Activated CD4-positive, alpha-beta T cell treated with anti-CD3 and anti-CD28 coated beads, Interleukin-2, amount 10 ng/mL, durations not matched to agents 24 days and 14 days (primary cell): ENCODE data around the gene KRT34. TPM values are rescaled to one million over a fixed set of nuclear protein-coding genes. Genes with fewer than 3 reads are reported as not detected.

Experiments
- DNase-seq: peaks from one replicate; pipeline ENCODE4 v3.0.0; 2022
- H3K27ac Mint-ChIP-seq: one replicate; pipeline ENCODE4 v1.8.0; 2022; ENCODE audit warnings: mild to moderate bottlenecking, mixed read lengths
- H3K27me3 Mint-ChIP-seq: one replicate; pipeline ENCODE4 v1.8.0; 2022; ENCODE audit warnings: mixed read lengths
- H3K36me3 Mint-ChIP-seq: one replicate; pipeline ENCODE4 v1.8.0; 2022; ENCODE audit warnings: low read depth, mild to moderate bottlenecking, mixed read lengths
- H3K4me1 Mint-ChIP-seq: one replicate; pipeline ENCODE4 v1.8.0; 2021; ENCODE audit warnings: mixed read lengths
- H3K4me3 Mint-ChIP-seq: one replicate; pipeline ENCODE4 v1.8.0; 2022; ENCODE audit warnings: mild to moderate bottlenecking, moderate library complexity, mixed read lengths
- H3K9me3 Mint-ChIP-seq: one replicate; pipeline ENCODE4 v1.8.0; 2021; ENCODE audit warnings: mixed read lengths
- intact Hi-C: fragments of 100-400 bp; cut with micrococcal nuclease; formaldehyde crosslinking; loops from one replicate; pipeline ENCODE4 v1.15.1; 2023
- total RNA-seq: library from RNA; stranded (reverse); gene quantifications from 2 replicates; pipeline ENCODE4 v1.2.3, GENCODE V29; 2022

The KRT34 gene
- total RNA-seq, 1 donor from 2014 or later = not detected

DNA sequence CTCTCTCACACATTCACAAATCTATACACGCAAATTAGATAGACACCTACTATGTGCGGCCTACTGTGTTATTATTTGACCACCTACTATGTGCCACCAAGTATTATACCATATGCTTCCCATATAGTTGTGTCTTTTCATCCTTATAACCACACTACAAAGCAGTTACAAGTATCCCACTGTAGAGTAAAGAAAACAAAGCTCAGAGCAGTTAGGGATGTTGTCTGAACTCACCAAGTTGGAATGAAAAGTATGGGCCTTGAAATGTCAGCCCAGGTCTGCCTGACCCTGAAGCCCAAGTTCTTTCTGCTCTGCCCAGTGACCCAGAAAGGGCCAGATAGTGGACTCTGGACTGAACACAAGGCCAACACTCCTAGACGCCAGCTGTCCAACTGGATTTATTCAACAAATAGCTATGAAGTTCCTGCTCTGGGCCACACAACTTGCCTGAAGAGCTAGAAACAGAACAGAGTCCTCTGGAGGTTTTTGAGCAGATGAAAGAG lies 33.8 kb upstream of the KRT34 start:
- no peak overlapping the region for H3K27ac Mint-ChIP-seq
- no peaks in the 10 kb centered on the region for H3K9me3 Mint-ChIP-seq
- H3K27me3 Mint-ChIP-seq = peaks cover 3% of the 10 kb centered on the region
- intact Hi-C loops = no loop called here
- no peak overlapping the region for H3K4me3 Mint-ChIP-seq
- no peak for DNase-seq
- H3K4me1 Mint-ChIP-seq = no peaks in the 10 kb centered on the region
- H3K36me3 Mint-ChIP-seq = no peaks in the 10 kb centered on the region

DNA sequence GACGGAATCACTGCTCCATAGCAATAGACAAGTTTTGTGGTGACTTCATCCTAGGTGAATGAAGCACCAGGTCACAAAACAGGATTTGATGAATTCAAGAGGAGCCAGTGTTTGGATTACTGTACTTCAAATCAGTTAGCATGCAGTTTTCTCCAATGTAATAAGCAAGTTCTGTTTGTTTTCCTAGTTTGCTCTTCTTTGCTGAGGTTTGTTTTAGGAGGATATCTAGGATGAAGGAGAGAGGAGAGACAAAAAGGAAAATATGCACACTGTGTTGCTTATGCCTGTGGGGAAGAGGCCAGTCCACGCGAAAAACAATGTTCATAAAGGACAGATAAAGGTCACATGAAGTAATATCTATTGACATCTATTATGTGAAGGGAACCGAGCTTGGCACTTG lies 33.3 kb upstream of the KRT34 start:
- Mint-ChIP-seq H3K9me3 (no peaks in the 10 kb centered on the region), H3K36me3 (no peaks in the 10 kb centered on the region), H3K27ac (no peak overlapping the region), H3K27me3 (peaks cover 3% of the 10 kb centered on the region), H3K4me3 (no peak overlapping the region), H3K4me1 (no peaks in the 10 kb centered on the region)
- no peak for DNase-seq
- intact Hi-C loops = no loop called here

DNA sequence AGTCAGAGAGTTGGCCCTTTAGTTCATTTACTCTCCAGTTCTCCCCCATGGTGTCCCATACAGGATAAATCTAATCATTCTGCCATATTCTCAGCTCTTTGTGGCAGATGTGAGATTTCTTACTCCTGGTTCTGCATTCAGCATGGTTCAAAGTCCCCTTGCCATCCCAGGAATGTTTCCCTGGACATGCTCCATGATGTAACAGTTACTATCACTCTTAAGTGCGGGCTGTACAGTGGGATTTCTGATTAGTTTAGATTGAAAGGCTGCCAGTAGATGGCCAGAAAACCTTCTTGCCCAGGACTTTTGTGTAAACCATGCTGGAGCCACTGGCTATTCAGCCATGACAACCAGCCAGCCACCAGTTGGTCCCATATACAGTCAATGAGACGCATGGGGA lies 31.9 kb upstream of the KRT34 start:
- H3K27ac Mint-ChIP-seq = no peak overlapping the region
- H3K4me3 Mint-ChIP-seq = no peak overlapping the region
- H3K27me3 Mint-ChIP-seq = peaks cover 3% of the 10 kb centered on the region
- H3K4me1 Mint-ChIP-seq = peaks cover 5% of the 10 kb centered on the region
- no peak for DNase-seq
- no peaks in the 10 kb centered on the region for H3K9me3 Mint-ChIP-seq
- intact Hi-C loops = no loop called here
- H3K36me3 Mint-ChIP-seq = no peaks in the 10 kb centered on the region

DNA sequence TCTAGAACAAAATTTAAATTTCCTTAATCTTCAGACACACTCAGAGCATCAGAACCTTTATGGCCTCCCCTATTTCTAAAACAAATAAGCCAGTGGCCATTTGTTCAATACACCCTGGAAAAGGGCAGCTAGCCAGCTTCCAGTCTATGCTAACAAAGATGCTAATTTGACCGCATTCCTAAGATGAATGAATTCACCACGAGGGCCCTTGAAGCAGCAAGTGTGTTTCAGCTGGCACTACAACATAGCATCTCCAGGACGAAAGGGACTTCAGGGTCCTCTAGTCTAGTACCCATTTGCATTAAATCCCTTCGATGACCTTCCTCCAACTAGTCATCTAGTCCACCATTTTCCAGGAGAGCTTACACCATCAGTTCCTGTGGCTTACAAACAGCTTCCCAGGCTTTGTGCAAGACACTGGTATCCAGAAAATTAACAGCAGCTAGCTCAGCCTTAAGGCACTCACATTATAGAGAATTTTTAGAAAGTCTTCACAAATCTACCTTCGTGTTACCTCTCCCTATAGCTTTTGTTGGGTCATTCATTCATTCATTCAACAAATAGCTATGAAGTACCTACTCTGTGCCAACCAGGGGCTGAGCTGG lies 31.3 kb upstream of the KRT34 start:
- H3K27me3 Mint-ChIP-seq = peaks cover 3% of the 10 kb centered on the region
- intact Hi-C loops = no loop called here
- no peak for DNase-seq
- peaks cover 6% of the 10 kb centered on the region for H3K4me1 Mint-ChIP-seq
- H3K36me3 Mint-ChIP-seq = no peaks in the 10 kb centered on the region
- H3K4me3 Mint-ChIP-seq = no peak overlapping the region
- H3K9me3 Mint-ChIP-seq = no peaks in the 10 kb centered on the region
- H3K27ac Mint-ChIP-seq = no peak overlapping the region

DNA sequence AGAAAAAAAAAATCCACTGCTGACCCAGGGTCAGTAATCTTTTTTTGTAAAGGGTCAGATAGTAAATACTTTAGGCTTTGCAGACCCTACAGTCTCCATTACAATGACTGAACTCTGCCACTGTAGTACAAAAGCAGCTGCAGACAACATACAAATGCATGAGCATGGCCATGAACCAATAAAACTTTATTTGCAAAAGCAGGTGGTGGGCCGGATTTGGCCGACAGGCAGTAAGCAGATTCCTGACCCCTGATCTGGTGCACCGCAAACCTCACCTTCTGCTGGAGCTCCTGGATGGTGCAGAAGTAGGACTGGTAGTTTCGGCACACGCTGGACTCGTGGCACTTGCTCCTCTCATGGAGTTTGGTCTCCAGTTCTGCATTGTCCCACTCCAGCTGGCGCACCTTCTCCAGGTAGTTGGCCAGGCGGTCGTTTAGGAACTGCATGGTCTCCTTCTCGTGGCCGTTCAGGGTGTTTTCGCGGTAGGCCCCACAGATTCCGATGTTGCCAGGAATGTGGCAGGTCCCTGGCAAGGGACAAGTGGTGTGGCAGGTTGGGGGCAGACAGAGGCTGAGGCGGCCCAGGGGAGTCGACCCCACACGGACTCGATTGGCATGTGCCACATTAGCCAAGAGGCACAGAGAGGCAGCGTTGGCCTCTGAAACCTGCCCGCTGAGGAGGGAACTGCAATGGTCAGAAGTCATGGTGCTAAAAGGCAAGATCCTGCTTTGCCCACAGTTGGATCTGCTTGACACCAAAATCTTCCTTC lies 29.1 kb upstream of the KRT34 start:
- Mint-ChIP-seq H3K36me3 (no peaks in the 10 kb centered on the region), H3K4me3 (no peak overlapping the region), H3K27me3 (peaks cover 3% of the 10 kb centered on the region), H3K9me3 (no peaks in the 10 kb centered on the region), H3K27ac (no peak overlapping the region), H3K4me1 (peaks cover 6% of the 10 kb centered on the region)
- intact Hi-C loops = no loop called here
- no peak for DNase-seq

DNA sequence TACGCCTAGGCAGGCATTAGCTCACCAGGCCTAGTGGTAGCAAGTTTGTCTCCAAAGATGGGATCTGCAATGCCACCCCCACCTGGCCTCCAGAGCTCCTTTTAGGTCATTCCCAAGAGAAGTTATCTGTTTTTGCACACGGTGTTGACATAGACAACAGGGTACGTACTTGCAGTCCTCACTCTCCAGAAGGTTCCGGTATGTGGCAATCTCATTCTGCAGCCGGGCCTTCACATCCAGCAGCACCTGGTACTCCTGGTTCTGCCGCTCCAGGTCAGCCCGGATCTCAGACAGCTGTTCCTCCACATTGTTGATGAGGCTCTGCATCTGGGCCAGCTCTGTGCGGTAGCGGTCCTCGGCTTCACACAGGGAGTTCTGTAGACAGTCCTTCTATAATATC lies 25.1 kb upstream of the KRT34 start:
- no peak overlapping the region for H3K27ac Mint-ChIP-seq
- DNase-seq = no peak
- no peak overlapping the region for H3K4me3 Mint-ChIP-seq
- peaks cover 28% of the 10 kb centered on the region for H3K4me1 Mint-ChIP-seq
- no peaks in the 10 kb centered on the region for H3K36me3 Mint-ChIP-seq
- H3K27me3 Mint-ChIP-seq = no peaks in the 10 kb centered on the region
- no peaks in the 10 kb centered on the region for H3K9me3 Mint-ChIP-seq
- intact Hi-C loops = no loop called here

DNA sequence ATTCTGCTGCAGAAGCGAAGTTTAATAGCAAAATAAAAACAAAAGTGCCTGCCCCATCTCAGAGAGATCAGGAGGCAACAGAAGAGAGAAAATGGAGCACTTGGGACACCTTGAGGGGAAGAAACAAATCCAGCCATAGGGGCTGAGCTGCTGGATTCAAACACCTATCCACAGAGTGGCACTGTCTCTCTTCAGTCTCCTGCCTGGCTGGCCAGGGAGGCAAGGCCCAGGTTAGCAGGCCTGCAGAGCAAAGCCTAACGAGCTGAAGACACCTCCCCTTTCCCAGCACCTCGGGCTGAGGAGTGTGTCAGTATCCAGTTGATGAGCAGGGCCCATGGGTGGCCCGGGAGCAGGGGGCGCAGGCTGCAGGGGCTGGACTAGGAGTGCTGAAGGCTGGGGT lies 24.1 kb upstream of the KRT34 start:
- H3K4me3 Mint-ChIP-seq = no peak overlapping the region
- no peaks in the 10 kb centered on the region for H3K27me3 Mint-ChIP-seq
- no peaks in the 10 kb centered on the region for H3K9me3 Mint-ChIP-seq
- H3K27ac Mint-ChIP-seq = no peak overlapping the region
- peaks cover 29% of the 10 kb centered on the region for H3K4me1 Mint-ChIP-seq
- no peak for DNase-seq
- intact Hi-C loops = no loop called here
- H3K36me3 Mint-ChIP-seq = no peaks in the 10 kb centered on the region

DNA sequence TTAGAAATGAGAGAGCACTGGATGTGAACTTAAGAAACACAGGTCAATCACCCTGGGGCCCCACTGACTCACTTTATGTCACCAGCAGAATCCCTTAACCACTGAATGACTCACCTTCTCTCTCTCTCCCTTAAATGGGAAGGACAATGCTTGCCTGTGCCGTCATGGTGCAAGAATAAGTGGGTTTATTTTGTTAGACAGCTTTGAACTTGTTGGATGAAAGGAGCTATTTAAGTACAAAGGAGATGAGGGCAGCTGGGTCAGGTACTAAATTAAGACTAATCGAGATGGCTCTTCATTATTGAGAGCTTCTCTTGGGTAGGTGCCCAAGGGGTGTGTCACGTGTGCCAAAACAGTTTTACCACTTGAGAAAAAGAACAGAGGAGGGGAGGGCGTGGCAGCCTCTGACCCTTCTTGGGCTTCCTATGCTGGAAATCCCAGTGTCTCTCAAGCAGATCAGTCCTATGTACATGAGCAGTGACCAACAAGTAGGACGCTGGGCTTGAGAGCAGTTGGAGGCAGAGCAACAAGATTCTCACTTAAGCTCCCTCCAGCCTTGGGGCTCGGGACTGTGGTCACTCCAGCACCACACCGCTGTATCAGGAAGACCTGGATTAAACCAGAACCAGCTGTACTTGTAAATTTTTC lies 22.0 kb upstream of the KRT34 start:
- Mint-ChIP-seq H3K36me3 (no peaks in the 10 kb centered on the region), H3K4me3 (peak overlapping the region; percentile 59), H3K27me3 (no peaks in the 10 kb centered on the region), H3K4me1 (peaks cover 26% of the 10 kb centered on the region), H3K9me3 (no peaks in the 10 kb centered on the region), H3K27ac (peak overlapping the region; percentile 84)
- intact Hi-C loops = loop anchor here (5.0 kb wide), 2 partner anchors 143 to 263 kb away; no protein-coding TSS in a partner anchor
- peak; percentile 72 for DNase-seq

DNA sequence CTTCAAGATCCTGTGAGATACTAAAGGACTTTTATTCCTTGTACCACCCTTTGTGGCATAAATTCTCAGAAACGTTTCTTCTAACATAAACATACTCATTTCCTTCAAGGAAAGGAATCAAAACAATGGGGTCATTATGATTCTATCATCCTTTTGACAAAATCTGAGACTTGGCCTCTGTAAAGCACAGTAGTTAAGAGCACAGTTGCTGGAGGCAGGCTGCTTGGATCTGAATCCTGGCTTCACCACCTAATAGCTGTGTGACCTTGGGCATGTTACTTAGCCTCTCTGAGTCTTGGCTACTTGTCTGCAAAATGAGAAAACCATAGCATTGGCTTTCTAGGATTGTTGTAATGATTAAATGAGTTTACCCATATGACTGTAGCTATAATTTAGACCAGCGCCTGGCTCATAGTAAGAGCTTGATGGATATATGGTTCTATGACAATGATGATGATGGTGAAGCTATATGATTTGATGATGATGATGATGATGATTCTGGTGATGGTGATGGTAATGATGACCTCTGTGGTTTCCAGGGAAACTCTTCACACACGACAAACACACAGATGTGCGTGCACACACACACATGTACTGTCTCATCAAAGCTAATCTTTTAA lies 21.4 kb upstream of the KRT34 start:
- Mint-ChIP-seq H3K4me3 (peak overlapping the region; percentile 59), H3K4me1 (peaks cover 23% of the 10 kb centered on the region), H3K27me3 (no peaks in the 10 kb centered on the region), H3K9me3 (no peaks in the 10 kb centered on the region), H3K27ac (peak overlapping the region; percentile 84), H3K36me3 (no peaks in the 10 kb centered on the region)
- no peak for DNase-seq
- intact Hi-C loops = loop anchor here (1.0 to 5.0 kb wide), 3 partner anchors 62 to 264 kb away; no protein-coding TSS in a partner anchor

DNA sequence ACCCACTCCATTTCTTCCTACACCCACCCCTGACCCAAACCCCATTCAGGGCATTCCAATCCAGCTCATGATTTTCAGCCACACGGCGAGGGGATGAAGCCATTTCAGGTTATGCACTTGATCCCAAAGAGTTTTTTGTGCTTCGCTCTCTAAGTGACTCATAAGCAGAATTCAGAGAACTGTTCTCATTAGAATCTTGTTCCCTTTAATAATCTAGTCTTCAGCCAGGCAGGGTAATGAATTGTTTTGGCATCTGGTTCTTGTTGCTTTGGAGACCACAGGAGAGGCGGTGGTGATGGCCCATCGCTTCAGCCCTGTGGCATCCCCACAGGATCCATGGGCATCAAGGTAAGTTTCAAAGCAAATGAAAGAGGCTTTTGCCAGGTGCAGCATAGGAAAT lies 20.1 kb upstream of the KRT34 start:
- Mint-ChIP-seq H3K27me3 (peaks cover 2% of the 10 kb centered on the region), H3K27ac (peak overlapping the region; percentile 64), H3K4me3 (peak overlapping the region; percentile 29), H3K36me3 (no peaks in the 10 kb centered on the region), H3K4me1 (peaks cover 23% of the 10 kb centered on the region), H3K9me3 (no peaks in the 10 kb centered on the region)
- DNase-seq = no peak
- intact Hi-C loops = loop anchor here (5.0 kb wide), 2 partner anchors 145 to 265 kb away; no protein-coding TSS in a partner anchor

DNA sequence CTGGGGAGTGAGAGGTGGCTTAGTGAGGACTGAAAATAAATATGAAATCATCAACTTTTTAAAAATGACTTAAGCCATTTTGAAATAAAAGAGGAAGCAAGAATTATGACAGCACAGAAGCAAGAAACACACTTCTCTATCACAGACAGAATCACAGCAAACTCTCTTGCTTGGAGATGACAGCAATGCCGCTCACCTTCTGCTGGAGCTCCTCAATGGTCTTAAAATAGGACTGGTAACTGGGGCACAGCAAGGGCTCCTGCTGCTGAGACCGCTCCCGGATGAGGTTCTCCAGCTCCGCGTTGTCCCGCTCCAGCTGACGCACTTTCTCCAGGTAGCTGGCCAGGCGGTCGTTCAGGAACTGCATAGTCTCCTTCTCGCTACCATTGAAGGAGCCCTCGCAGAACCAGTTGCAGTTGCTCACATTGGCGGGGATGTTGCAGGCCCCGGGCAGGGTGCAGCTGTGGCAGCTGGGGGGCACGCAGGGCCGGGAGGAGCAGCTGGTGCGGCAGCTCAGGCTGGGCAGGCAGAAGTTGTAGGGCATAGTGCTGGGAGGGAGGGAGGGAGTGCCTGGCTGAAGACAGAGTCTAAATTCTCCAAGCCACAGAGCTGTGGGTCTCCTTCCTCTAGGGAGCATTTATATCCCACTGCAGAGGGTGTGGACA lies 15.0 kb upstream of the KRT34 start, which contains the start of gene KRT31:
Gene KRT31 (minus strand): TSS at position 613 of the 665 bp plus-strand sequence. CDS start 69 bp downstream, at position 544.
- Mint-ChIP-seq H3K36me3 (no peaks in the 10 kb centered on the region), H3K4me1 (no peaks in the 10 kb centered on the region), H3K27me3 (peaks cover 2% of the 10 kb centered on the region), H3K9me3 (no peaks in the 10 kb centered on the region), H3K27ac (no peak within 1 kb of the TSS), H3K4me3 (no peak within 1 kb of the TSS)
- no peak for DNase-seq
- intact Hi-C loops = no loop called here

DNA sequence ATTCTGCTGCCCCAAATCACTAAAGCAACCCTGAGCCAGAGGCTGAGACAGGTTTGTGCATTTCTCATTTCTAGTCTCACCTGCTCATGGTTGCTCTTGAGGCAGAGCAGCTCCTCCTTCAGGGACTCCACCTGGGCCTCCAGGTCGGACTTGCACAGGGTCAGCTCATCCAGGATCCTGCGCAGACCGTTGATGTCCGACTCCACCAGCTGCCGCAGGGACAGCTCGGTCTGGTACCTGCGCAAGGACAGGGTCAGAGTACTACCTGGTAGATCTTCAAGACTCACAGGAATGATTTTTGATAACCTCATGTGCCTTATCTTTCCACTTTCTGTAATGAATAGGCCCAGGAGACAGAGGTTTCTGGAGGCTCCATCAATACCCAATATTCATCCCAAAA lies 14.2 kb upstream of the KRT34 start:
- no peak for DNase-seq
- Mint-ChIP-seq H3K4me3 (no peak overlapping the region), H3K4me1 (no peaks in the 10 kb centered on the region), H3K36me3 (no peaks in the 10 kb centered on the region), H3K27ac (no peak overlapping the region), H3K27me3 (peaks cover 4% of the 10 kb centered on the region), H3K9me3 (no peaks in the 10 kb centered on the region)
- intact Hi-C loops = no loop called here

DNA sequence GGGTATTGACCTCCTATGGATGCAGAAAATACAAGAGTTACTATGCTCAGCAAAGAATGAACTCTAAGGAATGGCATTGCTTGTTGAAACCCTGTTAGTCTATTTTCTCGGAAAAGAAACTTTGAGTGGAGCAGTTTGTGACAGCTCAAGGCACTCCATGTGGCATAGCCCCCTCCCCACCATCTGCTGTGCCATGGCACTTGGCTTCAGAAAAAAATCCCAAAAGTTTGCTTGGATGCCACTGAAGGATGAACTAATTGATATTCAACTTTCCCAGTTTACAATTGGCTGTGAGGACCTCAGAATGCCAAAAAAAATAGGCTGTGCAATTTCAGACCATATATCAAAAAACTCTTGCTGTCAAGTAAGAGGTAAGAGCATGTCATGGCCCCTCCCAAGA lies 13.5 kb upstream of the KRT34 start:
- H3K4me1 Mint-ChIP-seq = no peaks in the 10 kb centered on the region
- intact Hi-C loops = no loop called here

More for the DNA sequence above, 13.5 kb upstream of the KRT34 start:
- peaks cover 8% of the 10 kb centered on the region for H3K27me3 Mint-ChIP-seq
- H3K9me3 Mint-ChIP-seq = no peaks in the 10 kb centered on the region
- H3K4me3 Mint-ChIP-seq = no peak overlapping the region
- H3K36me3 Mint-ChIP-seq = no peaks in the 10 kb centered on the region
- H3K27ac Mint-ChIP-seq = no peak overlapping the region
- DNase-seq = no peak
